ENCODE measurements around the gene SLC9A7. TPM values are rescaled to one million over a fixed set of nuclear protein-coding genes. Genes with fewer than 3 reads are reported as not detected.

Gene SLC9A7
- total and polyA plus RNA-seq, 2 of the 13 experiments (the other 11 are each of a cell fraction or from before 2014, with no cell fraction given) = 5.8 to 7.2 TPM

- TF ChIP-seq CHCHD3 (CRISPR knock-in tag; IDR thresholded peaks at IDR 0.05) = no peak
Measured at GRCh38 chrX:46575586-46575985, 183.3 kb downstream of the SLC9A7 start (continued).

- ChIA-PET POLR2A (no interaction called here), CTCF (ENCODE audit: low intra/inter-chr PET ratio, low total read pairs) (no interaction called here)
- H3K9me3 ChIP-seq (ENCODE audit: low read length) = no peaks in the 10 kb centered on the region
- intact Hi-C loops (cut with micrococcal nuclease; ENCODE audit: unreplicated experiment) (loop anchor here (5.0 kb wide), 1 partner anchor 67 kb away; no protein-coding TSS in a partner anchor), in situ Hi-C loops (cut with HindIII; ENCODE audit: extremely low pct_ligation_motif_present, low pct_unique_long_range_greater_than_20kb) (no loop called here)
- H3K27ac ChIP-seq (ENCODE audit: extremely low read length, insufficient read depth, low read length) = peak overlapping the region; percentile 46
- WGBS (ENCODE audit: low lambda C conversion rate) = 80% methylated on average over 44 of the region's 90 CpGs
- peak overlapping the region; percentile 63 to 80 (median 74) for H3K4me3 ChIP-seq (replicated peaks in 1 of 3; ENCODE audit: insufficient read depth in 1 of 3, low read depth in 2 of 3, low read length in 3 of 3)
- ATAC-seq (no peak), DNase-seq (ENCODE audit: low spot score) (no peak), FAIRE-seq (no peak)
- H3K27me3 ChIP-seq (ENCODE audit: control insufficient read depth in 1 of 2, insufficient read depth in 2 of 2, low read length in 2 of 2) = no peaks in the 10 kb centered on the region
- peaks cover 56% of the 10 kb centered on the region for H3K4me1 ChIP-seq (ENCODE audit: insufficient read depth, low read length)
- BruUV-seq (replicated peaks) = no TSS peak
- H2AFZ ChIP-seq (ENCODE audit: low read length) = no peak overlapping the region
- peak overlapping the region; percentile 62 for H3K9ac ChIP-seq (ENCODE audit: insufficient read depth, low read depth, low read length)
- H4K20me1 ChIP-seq (ENCODE audit: insufficient read depth, low read length) = no peaks in the 10 kb centered on the region
- peaks cover 14% of the 10 kb centered on the region for H3K79me2 ChIP-seq (ENCODE audit: insufficient read depth, low read length)
- H3K4me2 ChIP-seq (ENCODE audit: low read depth, low read length) = peak overlapping the region; percentile 82
- no peaks in the 10 kb centered on the region; a peak in 1 of 5 replicates for H3K36me3 ChIP-seq (replicated peaks in 1 of 2; ENCODE audit: control insufficient read depth in 1 of 2, insufficient read depth in 2 of 2, low read length in 2 of 2)
- TF ChIP-seq ZC3H13 (CRISPR knock-in tag; IDR thresholded peaks at IDR 0.05) (0 out of 2 replicates have a peak, but pooled peaks have one; percentile 9), ZBTB38 (CRISPR knock-in tag; IDR thresholded peaks at IDR 0.05) (peak; percentile 79), ZNF343 (CRISPR knock-in tag; IDR thresholded peaks at IDR 0.05) (no peak), HOXA3 (CRISPR knock-in tag; IDR thresholded peaks at IDR 0.05) (0 out of 2 replicates have a peak, but pooled peaks have one; percentile 11)
Measured at GRCh38 chrX:46574774-46575381, 184.0 kb downstream of the SLC9A7 start.

All from HepG2 (cell line).